ENCODE results near the gene TECR. TPM values are rescaled to one million over a fixed set of nuclear protein-coding genes. Genes with fewer than 3 reads are reported as not detected.

Gene TECR
- total and polyA plus RNA-seq, 9 of the 15 experiments (the other 6 are each of a cell fraction or from before 2014, with no cell fraction given), result 29.3 to 211 (median 81.4) TPM

- H3K27ac ChIP-seq (ENCODE audit: extremely low read depth, low read depth, low read length), result no peak overlapping the region
- intact Hi-C loops (cut with micrococcal nuclease), result no loop called here
- BruUV-seq (replicated peaks), result no TSS peak
- no peaks in the 10 kb centered on the region for H3K27me3 ChIP-seq (ENCODE audit: control insufficient read depth in 2 of 2, insufficient read depth in 2 of 2, low read length in 2 of 2)
- ChIA-PET POLR2A (no interaction called here), CTCF (ENCODE audit: low intra/inter-chr PET ratio) (no interaction called here)
- ATAC-seq, result peak; percentile 27
- FAIRE-seq, result peak; percentile 61
- H3K4me3 ChIP-seq, result no peak overlapping the region
- H3K9me3 ChIP-seq (replicated peaks; ENCODE audit: control insufficient read depth, insufficient read depth, low read depth, low read length), result no peaks in the 10 kb centered on the region
- peaks cover 11 to 39% of the 10 kb centered on the region in 2 experiments; a peak in 4 of 5 replicates for H3K4me1 ChIP-seq (replicated peaks in 1 of 2; ENCODE audit: control insufficient read depth in 2 of 2, insufficient read depth in 2 of 2, low read length in 2 of 2)
- peak overlapping the region; percentile 30 to 56; a peak in 2 of 4 replicates for H3K9ac ChIP-seq (ENCODE audit: insufficient read depth in 1 of 2, low read depth in 2 of 2, low read length in 2 of 2)
- WGBS (ENCODE audit: insufficient coverage, low coverage, missing lambda C conversion rate), result 19% methylated on average over 5 of the region's 5 CpGs
- peaks cover 8% of the 10 kb centered on the region; the same call in 1 of the 2 replicates for H4K20me1 ChIP-seq (replicated peaks; ENCODE audit: control insufficient read depth, insufficient read depth, low read length)
- peaks cover 70% of the 10 kb centered on the region for H3K79me2 ChIP-seq (ENCODE audit: control insufficient read depth, insufficient read depth, low read length)
- no peak overlapping the region for H2AFZ ChIP-seq (ENCODE audit: low read depth, low read length)
- in situ Hi-C loops (cut with MboI), result no loop called here
- peak; percentile 59 to 67 (median 63) for DNase-seq (ENCODE audit: extremely low read depth in 1 of 4, low spot score in 3 of 4)
- no peaks in the 10 kb centered on the region for H3K9me1 ChIP-seq (ENCODE audit: control insufficient read depth, insufficient read depth, low read length)
- peak overlapping the region; percentile 43; the same call in 1 of the 2 replicates for H3K4me2 ChIP-seq (ENCODE audit: insufficient read depth, low read length)
- H3K36me3 ChIP-seq (ENCODE audit: control insufficient read depth, insufficient read depth, low read length), result peaks cover 37% of the 10 kb centered on the region; the same call in 1 of the 3 replicates
- TF ChIP-seq DPF2 (IDR thresholded peaks at IDR 0.05) (0 out of 2 replicates have a peak, but pooled peaks have one; percentile 39), ZBTB7A (IDR thresholded peaks at IDR 0.05; ENCODE audit: borderline replicate concordance, control insufficient read depth, low read depth, low read length) (peak; percentile 85; the same call in 1 of the 2 replicates), TCF3 (CRISPR knock-in tag; IDR thresholded peaks at IDR 0.05) (peak; percentile 63), ZNF239 (CRISPR knock-in tag; IDR thresholded peaks at IDR 0.05) (no peak), FOSL1 (tag; conservative IDR thresholded peaks at IDR 0.05) (peak; percentile 46; the same call in 1 of the 2 replicates), CBFA2T3 (IDR thresholded peaks at IDR 0.05) (peak; percentile 72), MEIS2 (IDR thresholded peaks at IDR 0.05; ENCODE audit: partially characterized antibody) (peak; percentile 32), EP400 (IDR thresholded peaks at IDR 0.05) (no peak), CBFA2T2 (conservative IDR thresholded peaks at IDR 0.05) (peak; percentile 46; the same call in 1 of the 2 replicates)
Observed at GRCh38 chr19:14544047-14544446, 14.7 kb downstream of the TECR start.
